GM19193 (cell line): ENCODE data around the gene GFAP.
A peak's percentile ranks its signal among the peaks of the same experiment; 100 is the strongest.

ENCODE experiments used
- POLR2A ChIP-seq: IDR thresholded peaks from 4 replicates; pipeline ENCODE4 v1.6.1; 2011; ENCODE audit not compliant: insufficient read depth, insufficient read length; ENCODE audit errors: extremely low read depth

The GFAP gene

GRCh38 chr17:44903012-44903685 lies 12.2 kb downstream of the GFAP start:
- TF ChIP-seq POLR2A: no peak

GRCh38 chr17:44902135-44902760 lies 13.1 kb downstream of the GFAP start:
- TF ChIP-seq POLR2A: no peak

GRCh38 chr17:44901411-44901921 lies 13.8 kb downstream of the GFAP start:
- TF ChIP-seq POLR2A: no peak

- no peak for TF ChIP-seq POLR2A
Observed at GRCh38 chr17:44900894-44901293, 14.4 kb downstream of the GFAP start.

GRCh38 chr17:44899074-44899782 lies 16.1 kb downstream of the GFAP start, which contains the start of gene EFTUD2:
EFTUD2 (minus strand) TSS chr17:44899445; CDS start chr17:44894521, 4,924 bp downstream.
- TF ChIP-seq POLR2A: peak; percentile 84

GRCh38 chr17:44898768-44899073 lies 16.6 kb downstream of the GFAP start:
- TF ChIP-seq POLR2A: no peak

GRCh38 chr17:44894642-44895041 lies 20.7 kb downstream of the GFAP start:
- no peak for TF ChIP-seq POLR2A

- no peak for TF ChIP-seq POLR2A
Observed at GRCh38 chr17:44892250-44892649, 23.1 kb downstream of the GFAP start.

GRCh38 chr17:44889003-44889402 lies 26.3 kb downstream of the GFAP start:
- no peak for TF ChIP-seq POLR2A

GRCh38 chr17:44887971-44888954 lies 27.0 kb downstream of the GFAP start:
- TF ChIP-seq POLR2A: no peak

GRCh38 chr17:44887016-44887415 lies 28.3 kb downstream of the GFAP start:
- TF ChIP-seq POLR2A: no peak

GRCh38 chr17:44884941-44885340 lies 30.4 kb downstream of the GFAP start:
- no peak for TF ChIP-seq POLR2A

GRCh38 chr17:44881145-44881544 lies 34.2 kb downstream of the GFAP start:
- no peak for TF ChIP-seq POLR2A

GRCh38 chr17:44880062-44880461 lies 35.2 kb downstream of the GFAP start:
- TF ChIP-seq POLR2A: no peak

GRCh38 chr17:44879376-44879775 lies 35.9 kb downstream of the GFAP start:
- TF ChIP-seq POLR2A: no peak

- no peak for TF ChIP-seq POLR2A
Observed at GRCh38 chr17:44878627-44879221, 36.6 kb downstream of the GFAP start.
